HG02852 (cell line): ENCODE measurements around the gene PDE4D.
"Not testable (repeated sequence)": the region's sequence is repeated elsewhere in the genome, so short reads cannot be mapped to it uniquely, and the experiment has no call there.

Experiments
- ATAC-seq: cut with Tn5 transposase; IDR thresholded peaks from one replicate; pipeline ENCODE4 v1.9.1; 2021; ENCODE audit warnings: mild to moderate bottlenecking, moderate library complexity; ENCODE audit not compliant: unreplicated experiment

PDE4D gene

DNA sequence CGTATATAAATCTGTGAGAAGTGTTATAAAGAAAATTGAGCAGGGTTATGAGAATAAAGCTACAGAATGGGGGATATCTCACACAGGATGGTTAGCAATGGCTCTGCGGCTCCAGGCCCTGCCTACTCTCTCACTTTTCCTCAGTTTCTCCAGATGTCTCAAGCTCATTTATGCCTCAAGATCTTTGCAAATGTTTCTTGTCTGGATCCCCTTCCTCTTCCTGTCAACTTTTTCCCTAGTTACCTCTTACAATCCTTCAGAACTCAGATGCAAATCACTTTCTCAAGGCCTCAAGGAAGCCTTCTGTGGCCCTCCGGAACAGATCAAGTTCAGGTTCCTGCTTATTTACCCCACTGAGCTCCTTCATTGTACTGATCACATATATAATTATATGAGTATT, 924.3 kb downstream of the PDE4D start:
- no peak for ATAC-seq

DNA sequence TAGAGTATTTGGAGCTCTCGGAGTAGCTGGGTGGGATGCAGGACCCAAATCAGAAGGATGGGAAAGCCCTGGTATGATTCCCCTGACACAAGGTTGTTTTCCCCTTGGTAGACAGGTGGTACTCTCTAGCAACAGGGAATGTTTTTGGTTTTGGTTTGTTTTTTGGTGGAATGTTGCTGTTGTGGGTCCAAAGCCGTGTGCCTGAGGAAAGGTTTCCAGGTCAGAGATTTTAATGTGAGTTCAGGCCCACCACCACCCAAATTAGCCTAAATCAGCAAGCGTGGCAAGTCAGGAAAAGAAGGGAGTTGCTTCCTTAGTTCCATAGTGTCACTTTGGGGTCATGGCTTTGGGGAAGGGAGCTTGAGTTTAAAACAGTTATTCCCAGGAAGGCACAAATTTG, 925.2 kb downstream of the PDE4D start:
- ATAC-seq, result no peak

GRCh38 chr5:58967597-58968281, 925.8 kb downstream of the PDE4D start:
- ATAC-seq, result no peak

DNA sequence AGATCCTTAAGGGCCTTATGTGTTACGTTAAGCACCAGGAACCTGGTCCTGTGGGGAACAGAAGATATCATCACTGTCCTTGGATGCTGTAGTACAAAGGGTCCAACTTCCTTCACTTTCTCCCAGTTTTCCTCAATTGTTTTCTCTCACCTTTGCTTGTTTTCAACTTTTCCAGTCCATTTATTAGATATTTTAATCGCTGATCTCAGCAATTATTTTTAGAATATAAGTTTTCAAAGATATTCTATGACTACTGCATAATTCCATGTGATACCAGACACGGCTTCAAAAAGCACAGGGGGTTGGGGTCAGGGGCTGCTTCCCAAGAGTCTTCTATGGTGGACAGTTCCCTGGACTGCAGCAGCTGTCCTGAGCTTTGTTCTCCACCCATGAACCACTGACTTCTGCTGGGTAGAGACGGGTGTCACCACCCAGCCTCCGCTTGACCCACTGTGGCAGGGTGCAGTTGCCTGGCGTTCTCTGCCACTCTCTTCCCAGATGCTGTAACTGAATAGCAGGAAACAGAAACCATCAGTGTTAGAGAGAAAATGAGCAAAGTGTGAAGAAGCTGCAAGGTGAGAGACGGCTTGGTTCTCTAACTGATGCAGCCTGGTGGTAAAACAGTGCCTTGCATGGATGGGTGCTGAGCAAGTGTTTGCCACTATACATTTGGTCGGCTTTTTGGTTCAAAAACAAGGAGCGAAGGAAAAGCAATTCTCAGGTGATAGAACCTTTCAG, 927.7 kb downstream of the PDE4D start:
- ATAC-seq, result no peak

DNA sequence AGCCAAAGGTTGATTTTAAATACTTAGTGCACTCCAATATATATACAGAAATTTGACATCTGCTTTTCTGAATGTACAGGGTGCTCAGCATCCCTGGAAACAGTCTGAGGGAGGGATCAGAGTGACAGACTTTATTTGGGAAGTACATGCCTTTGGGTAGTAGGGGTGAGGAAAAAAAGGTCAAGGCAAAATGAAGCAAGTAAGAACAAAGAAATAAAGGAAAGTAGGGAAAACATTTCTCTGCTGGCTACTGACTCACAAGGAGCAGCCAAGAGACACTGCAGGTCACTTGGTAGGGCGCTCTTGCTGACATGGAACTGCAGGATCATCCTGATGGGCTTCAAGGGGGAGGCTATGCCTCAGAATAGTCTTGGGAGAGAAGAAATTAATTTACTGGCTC, 929.7 kb downstream of the PDE4D start:
- no peak for ATAC-seq

- ATAC-seq, result no peak
Observed at GRCh38 chr5:58963361-58963760, 930.2 kb downstream of the PDE4D start.

GRCh38 chr5:58961631-58962280, 931.8 kb downstream of the PDE4D start:
- ATAC-seq, result peak; percentile 75

GRCh38 chr5:58958701-58959100, 934.8 kb downstream of the PDE4D start:
- ATAC-seq, result no peak

GRCh38 chr5:58953218-58953617, 940.3 kb downstream of the PDE4D start:
- not testable (repeated sequence) for ATAC-seq

GRCh38 chr5:58950224-58950623, 943.3 kb downstream of the PDE4D start:
- no peak for ATAC-seq

DNA sequence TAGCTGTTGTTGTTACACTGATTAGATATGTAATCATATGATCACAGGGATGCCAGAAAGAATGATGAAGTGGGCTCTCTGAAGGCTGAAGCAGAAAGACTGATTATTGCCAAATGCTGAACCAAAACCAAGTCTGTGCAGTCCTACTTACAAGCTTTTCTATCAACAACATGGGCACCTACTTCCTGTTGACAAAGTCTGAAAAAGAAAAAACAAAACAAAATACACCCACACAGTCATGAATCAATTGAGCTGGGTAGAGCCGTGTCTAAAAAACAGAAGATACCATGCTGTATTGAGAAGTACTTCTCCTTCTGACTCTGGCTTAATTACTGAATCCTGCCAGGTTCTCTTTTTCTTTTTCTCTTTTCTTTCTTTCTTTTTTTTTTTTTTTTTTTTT, 947.3 kb downstream of the PDE4D start:
- no peak for ATAC-seq

DNA sequence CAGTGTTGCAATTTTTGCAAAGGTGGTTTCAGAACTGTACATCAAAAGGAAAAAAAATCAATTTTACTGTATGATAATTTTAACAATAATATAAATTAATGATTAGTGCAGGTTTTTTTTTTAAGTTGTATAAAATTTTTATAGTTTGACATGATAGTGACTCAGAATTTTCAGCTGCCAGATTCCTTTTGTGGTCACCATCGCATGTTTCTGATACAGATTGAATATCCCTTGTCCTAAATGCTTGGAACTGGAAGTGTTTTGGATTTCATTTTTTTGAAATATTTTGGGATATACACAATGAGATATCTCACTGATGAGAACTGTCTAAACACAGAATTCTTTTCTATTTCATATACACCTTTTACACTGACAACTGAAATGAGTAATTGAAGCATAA, 949.3 kb downstream of the PDE4D start:
- ATAC-seq, result no peak

GRCh38 chr5:58940446-58940845, 953.1 kb downstream of the PDE4D start:
- no peak for ATAC-seq

DNA sequence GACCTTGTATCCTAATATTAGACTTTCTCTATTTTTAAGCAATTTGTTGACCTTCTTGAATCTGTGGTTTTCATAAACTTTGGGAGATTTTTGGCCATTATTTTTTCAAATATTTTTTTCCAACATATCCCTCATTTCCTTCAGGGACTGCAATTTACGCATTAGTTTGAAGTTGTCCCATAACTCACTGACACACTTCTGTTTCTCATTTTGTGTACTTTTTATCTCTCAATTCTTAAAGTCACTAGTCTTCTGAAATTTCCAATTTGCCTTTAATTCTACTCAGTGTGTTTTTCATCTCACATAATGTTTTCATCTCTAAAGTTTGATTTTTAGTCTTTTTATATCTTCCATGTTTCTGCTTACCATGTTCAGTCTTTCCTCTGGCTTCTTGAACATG, 953.9 kb downstream of the PDE4D start:
- no peak for ATAC-seq

- no peak for ATAC-seq
Observed at GRCh38 chr5:58938563-58939424, 954.7 kb downstream of the PDE4D start.

DNA sequence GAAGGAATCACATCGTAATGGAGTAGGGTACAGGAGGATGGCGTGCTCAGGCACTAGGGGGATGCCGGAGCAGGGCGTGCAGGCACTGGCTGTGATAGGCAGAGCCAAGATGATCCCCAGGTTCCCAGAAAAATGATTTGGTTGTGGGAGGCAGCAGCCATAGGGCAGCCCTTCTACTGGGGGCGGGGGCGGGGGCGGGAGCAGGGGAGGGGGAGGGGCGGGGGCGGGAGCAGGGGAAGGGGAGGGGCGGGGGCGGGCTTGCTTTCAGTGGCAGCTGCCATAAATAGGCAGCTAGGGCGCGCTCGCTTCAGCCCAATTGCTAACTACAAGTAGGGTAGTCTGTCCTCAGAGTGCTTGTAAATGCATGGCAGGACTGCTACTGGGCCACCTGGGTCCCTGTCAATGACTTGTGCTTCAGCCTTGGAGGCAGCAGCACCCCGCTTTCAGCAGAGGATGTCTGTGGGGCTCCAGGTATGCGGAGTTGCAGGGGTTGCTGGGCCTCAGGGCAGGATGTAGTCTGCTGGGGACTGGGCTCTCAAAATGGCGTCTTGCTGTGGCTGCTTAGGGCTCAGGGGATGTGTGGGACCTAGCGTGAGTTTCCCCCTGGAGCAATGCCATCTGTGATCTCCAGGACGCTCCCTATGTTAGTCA, 956.4 kb downstream of the PDE4D start:
- ATAC-seq, result no peak

- ATAC-seq, result no peak
Observed at GRCh38 chr5:58934629-58935097, 958.9 kb downstream of the PDE4D start.

GRCh38 chr5:58933891-58934628, 959.5 kb downstream of the PDE4D start:
- no peak for ATAC-seq

- ATAC-seq, result no peak
Observed at GRCh38 chr5:58932057-58932612, 961.4 kb downstream of the PDE4D start.

GRCh38 chr5:58930520-58930919, 963.0 kb downstream of the PDE4D start:
- no peak for ATAC-seq
